ENCODE measurements around the gene RBM4. TPM values are rescaled to one million over a fixed set of nuclear protein-coding genes. Genes with fewer than 3 reads are reported as not detected.

RBM4 gene
- total and polyA plus RNA-seq, 2 of the 4 experiments (the other 2 are of a cell fraction): 165 to 198 TPM

- Histone ChIP-seq H3K36me3 (ENCODE audit: control insufficient read depth, insufficient read depth, low read length) (no peaks in the 10 kb centered on the region), H3K79me1 (ENCODE audit: low read depth in 1 of 2, low read length in 2 of 2) (no peaks in the 10 kb centered on the region), H3K4me1 (ENCODE audit: control insufficient read depth, insufficient read depth, low read length) (no peaks in the 10 kb centered on the region), H2AFZ (replicated peaks; ENCODE audit: low read length, poor library complexity) (no peak overlapping the region), H2BK20ac (ENCODE audit: low read depth, low read length) (no peak overlapping the region), H3K9me3 (ENCODE audit: control insufficient read depth, insufficient read depth, low read length) (no peaks in the 10 kb centered on the region), H3K56ac (ENCODE audit: extremely low read depth, insufficient read depth, low read length) (no peak overlapping the region), H4K5ac (ENCODE audit: low read depth, low read length) (no peak overlapping the region), H2BK5ac (ENCODE audit: low read depth, low read length, poor library complexity, severe bottlenecking) (no peak overlapping the region), H3K9me1 (ENCODE audit: insufficient read depth, low read length) (no peaks in the 10 kb centered on the region), H4K8ac (ENCODE audit: low read depth in 2 of 2, low read length in 2 of 2) (no peak overlapping the region), H4K20me1 (ENCODE audit: insufficient read depth, low read length) (no peaks in the 10 kb centered on the region; the same call in 1 of the 2 replicates), H3K27me3 (ENCODE audit: control insufficient read depth, insufficient read depth, low read length) (no peaks in the 10 kb centered on the region; the same call in 1 of the 2 replicates), H3K4me3 (ENCODE audit: insufficient read depth, low read depth, low read length) (no peak overlapping the region), H3K9ac (ENCODE audit: low read depth, low read length) (no peak overlapping the region), H3K4ac (ENCODE audit: low read depth, low read length) (no peak overlapping the region), H2BK15ac (ENCODE audit: low read depth, low read length) (no peak overlapping the region), H3K14ac (replicated peaks; ENCODE audit: low read depth, low read length) (no peak overlapping the region), H3K23ac (ENCODE audit: low read depth, low read length) (no peak overlapping the region), H2AK9ac (replicated peaks; ENCODE audit: low read depth, low read length, poor library complexity) (no peak overlapping the region), H3K4me2 (ENCODE audit: low read depth, low read length) (no peak overlapping the region), H3K18ac (ENCODE audit: low read depth, low read length) (no peak overlapping the region), H2BK120ac (ENCODE audit: low read depth, low read length) (no peak overlapping the region), H4K91ac (ENCODE audit: insufficient read depth, low read depth, low read length) (no peak overlapping the region), H2AK5ac (ENCODE audit: low read depth, low read length) (no peak overlapping the region), H3K27ac (ENCODE audit: insufficient read depth, low read length) (no peak overlapping the region)
- dilution Hi-C loops (cut with HindIII; ENCODE audit: low sequenced_read_pairs, unreplicated experiment) (no loop called here), intact Hi-C loops (cut with micrococcal nuclease) (no loop called here), in situ Hi-C loops (cut with MboI; ENCODE audit: low sequenced_read_pairs) (loop anchor here (5.0 to 10.0 kb wide), 3 partner anchors 142 to 287 kb away; partner anchors contain the start of gene C11orf86)
- 91% methylated on average over 17 of the region's 32 CpGs; no CpG with 5 or more reads in 1 of the 2 experiments for WGBS, 2 experiments (ENCODE audit: extremely low coverage in 2 of 2, insufficient read length in 1 of 2)
- DNase-seq: no peak
- no TSS peak for BruUV-seq (replicated peaks)
- ATAC-seq (ENCODE audit: low read depth): no peak
- no peak for TF ChIP-seq CEBPB (IDR thresholded peaks at IDR 0.05; ENCODE audit: low read depth, low read length)
- no peak for TF ChIP-seq MXI1 (IDR thresholded peaks at IDR 0.05; ENCODE audit: borderline replicate concordance, low read depth, low read length)
- TF ChIP-seq USF2 (IDR thresholded peaks at IDR 0.05; ENCODE audit: low read depth, low read length): no peak
- TF ChIP-seq MAZ (IDR thresholded peaks at IDR 0.05; ENCODE audit: borderline replicate concordance, low read depth, low read length): no peak
- no peak for TF ChIP-seq POLR2A (IDR thresholded peaks at IDR 0.05; ENCODE audit: low read depth, low read length)
- TF ChIP-seq RFX5 (IDR thresholded peaks at IDR 0.05; ENCODE audit: low read depth, low read length): no peak
- TF ChIP-seq CTCF (conservative IDR thresholded peaks at IDR 0.05; ENCODE audit: low read depth, low read length): no peak
- no peak for TF ChIP-seq CHD1 (IDR thresholded peaks at IDR 0.05; ENCODE audit: low read depth, low read length)
- TF ChIP-seq BHLHE40 (IDR thresholded peaks at IDR 0.05; ENCODE audit: low read depth, low read length): no peak
- POLR2A ChIA-PET (ENCODE audit: unreplicated experiment): no interaction called here
- CTCF ChIA-PET: no interaction called here
Observed at GRCh38 chr11:66689661-66690590, 51.4 kb downstream of the RBM4 start.
